Right cardiac atrium (tissue), 5 donors: ENCODE measurements around the gene SLIT1. TPM values are rescaled to one million over a fixed set of nuclear protein-coding genes. Genes with fewer than 3 reads are reported as not detected.

ENCODE experiments used
- ATAC-seq, 2 donors: fragments of 200-7000 bp; cut with Tn5 transposase; one replicate each; pipeline versions ENCODE4 v1.8.0 to v1.9.1; 2020; ENCODE audit warnings: moderate library complexity in 2 of 2, mild to moderate bottlenecking in 1 of 2
- DNase-seq, 3 donors: peaks; one replicate each; pipeline ENCODE4 v3.0.0-alpha.2; 2020
- H3K27ac ChIP-seq: one replicate; pipeline ENCODE4 v1.5.1; 2013; ENCODE audit warnings: mild to moderate bottlenecking, low read length, control low read depth, moderate library complexity
- H3K27me3 ChIP-seq: one replicate; pipeline ENCODE4 v1.6.1; 2013; ENCODE audit not compliant: control insufficient read depth, insufficient read depth
- H3K4me1 ChIP-seq: one replicate; pipeline ENCODE4 v1.6.1; 2013; ENCODE audit warnings: low read length; ENCODE audit not compliant: control insufficient read depth, insufficient read depth
- H3K4me3 ChIP-seq: one replicate; pipeline ENCODE4 v1.5.1; 2013; ENCODE audit warnings: low read length, control low read depth
- H3K9me3 ChIP-seq: one replicate; pipeline ENCODE4 v1.6.1; 2013; ENCODE audit warnings: low read length; ENCODE audit not compliant: control insufficient read depth
- WGBS: extraction: QIAGEN DNeasy Blood & Tissue Kit; methylation state at CpG from one replicate; pipeline ENCODE4 v1.1.7; 2013; 5-methylcytosine and 5-hydroxymethylcytosine counted together
- intact Hi-C, 4 donors: fragments of 100-400 bp; cut with DNase I; formaldehyde crosslinking; loops; one replicate each; pipeline versions ENCODE4 v1.11.0 to v1.14.0; 2022 to 2023
- polyA plus RNA-seq: library from polyadenylated mRNA; stranded (reverse); fragments of 200-250 nt; gene quantifications from one replicate; pipeline ENCODE4 v1.2.3, GENCODE V29; 2013
- total RNA-seq, 4 donors: library from RNA; stranded (reverse); fragmentation: NEBNext Ultra II Directional; extraction: Animal tissue kit (Norgen Biotek cat#: 25700); gene quantifications; one replicate each; pipeline ENCODE4 v1.2.1, GENCODE V29; 2021
- donor health status: healthy with polysubstance abuse.
- donor health status: DM: no; HTN: yes; CAD: no.
- donor health status: DM: no; HTN: no; CAD: no.
- donor health status: DM: no; HTN: yes; CAD: no; lungs with severe emphysema.
- donor health status: DM: yes; HTN: yes; CAD: no.

The SLIT1 gene
- total and polyA plus RNA-seq, 5 donors: 0.11 to 0.29 (median 0.17) TPM

DNA sequence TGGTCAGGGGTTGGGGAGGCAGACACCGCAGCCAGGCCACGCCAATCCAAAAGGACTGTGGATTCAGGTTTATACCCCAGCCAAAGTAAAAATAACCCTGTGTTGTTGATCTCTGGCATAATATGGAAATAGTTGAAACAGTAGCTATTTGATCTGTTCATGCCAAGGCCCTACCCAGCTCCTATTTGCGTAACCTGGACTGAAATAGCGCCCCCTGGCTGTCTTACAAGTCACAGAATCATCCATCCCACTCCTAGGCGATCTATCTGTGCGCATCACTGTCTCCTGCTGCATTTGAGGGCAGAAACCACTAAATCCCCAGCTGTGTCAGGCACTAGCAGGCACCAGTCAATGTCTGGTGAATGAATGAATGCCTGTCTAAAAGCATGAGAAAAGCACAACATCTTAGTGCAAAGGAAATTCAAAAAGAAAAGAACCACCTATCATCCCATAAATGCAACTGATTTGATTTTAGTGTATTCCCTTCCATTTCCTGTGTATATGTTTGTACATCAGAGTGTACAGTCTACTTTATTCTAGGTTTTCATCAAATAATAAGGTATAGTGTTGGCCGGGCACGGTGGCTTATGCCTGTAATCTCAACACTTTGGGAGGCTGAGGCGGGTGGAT is 160.0 kb downstream of the SLIT1 start:
- Histone ChIP-seq H3K27me3 (no peaks in the 10 kb centered on the region), H3K9me3 (no peaks in the 10 kb centered on the region), H3K4me3 (no peak overlapping the region), H3K27ac (no peak overlapping the region), H3K4me1 (no peaks in the 10 kb centered on the region)
- ATAC-seq (peak; percentile 61 to 64), DNase-seq (peak in 2 of 3 donors; percentile 38 to 60)
- WGBS: 71% methylated on average over 9 of the region's 9 CpGs
- intact Hi-C loops: no loop called here

DNA sequence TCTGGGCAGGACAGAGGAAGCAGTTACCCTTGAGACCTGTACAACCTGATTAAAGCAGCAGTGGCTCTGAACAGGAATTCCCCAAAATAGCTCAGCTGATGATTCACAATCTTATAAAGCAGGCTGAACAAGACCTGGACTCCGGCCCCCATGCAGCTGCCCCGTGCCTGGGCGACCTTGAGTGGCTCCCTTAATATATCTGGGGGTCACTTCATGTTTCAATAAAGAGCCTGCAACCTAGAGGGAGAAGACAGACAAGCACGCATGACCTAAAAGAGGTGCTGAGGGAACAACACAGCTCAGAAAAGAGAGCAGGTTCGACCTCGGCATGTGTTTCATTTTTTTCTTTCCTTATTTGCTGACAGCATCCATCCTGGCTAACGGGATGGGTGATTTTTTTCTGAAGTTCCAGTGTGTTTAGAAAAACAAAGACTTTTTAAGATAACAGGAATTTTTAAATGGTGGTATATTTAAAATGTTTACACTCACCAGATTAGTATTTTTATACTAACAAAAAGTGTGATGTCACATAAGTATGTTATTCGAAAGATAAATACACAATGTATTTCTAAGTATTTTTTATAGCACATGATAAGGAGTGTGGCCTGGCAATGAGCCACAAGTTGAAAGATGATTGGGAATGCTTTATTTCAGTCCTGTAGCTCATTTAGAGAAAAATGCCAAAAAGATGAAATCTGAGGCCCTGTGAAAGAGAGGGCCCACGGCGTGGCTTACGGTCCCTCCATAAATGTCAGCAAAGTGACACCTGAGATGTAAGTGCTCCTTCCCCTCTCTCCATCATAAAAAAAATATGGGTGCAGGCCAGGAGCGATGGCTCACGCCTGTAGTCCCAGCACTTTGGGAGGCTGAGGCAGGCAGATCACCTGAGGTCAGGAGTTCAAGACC is 161.3 kb downstream of the SLIT1 start:
- 38% methylated on average over 13 of the region's 13 CpGs for WGBS
- DNase-seq (peak in 1 of 3 donors; percentile 51), ATAC-seq (peak in 1 of 2 donors; percentile 55)
- Histone ChIP-seq H3K4me1 (no peaks in the 10 kb centered on the region), H3K9me3 (no peaks in the 10 kb centered on the region), H3K4me3 (no peak overlapping the region), H3K27me3 (no peaks in the 10 kb centered on the region), H3K27ac (peak overlapping the region; percentile 50)
- intact Hi-C loops: no loop called here

GRCh38 chr10:97023401-97024167 is 162.2 kb downstream of the SLIT1 start:
- Histone ChIP-seq H3K27me3 (no peaks in the 10 kb centered on the region), H3K9me3 (no peaks in the 10 kb centered on the region), H3K27ac (peak overlapping the region; percentile 50), H3K4me3 (no peak overlapping the region), H3K4me1 (no peaks in the 10 kb centered on the region)
- WGBS: 64% methylated on average over 14 of the region's 14 CpGs
- DNase-seq: no peak
- no peak for ATAC-seq
- intact Hi-C loops: no loop called here

DNA sequence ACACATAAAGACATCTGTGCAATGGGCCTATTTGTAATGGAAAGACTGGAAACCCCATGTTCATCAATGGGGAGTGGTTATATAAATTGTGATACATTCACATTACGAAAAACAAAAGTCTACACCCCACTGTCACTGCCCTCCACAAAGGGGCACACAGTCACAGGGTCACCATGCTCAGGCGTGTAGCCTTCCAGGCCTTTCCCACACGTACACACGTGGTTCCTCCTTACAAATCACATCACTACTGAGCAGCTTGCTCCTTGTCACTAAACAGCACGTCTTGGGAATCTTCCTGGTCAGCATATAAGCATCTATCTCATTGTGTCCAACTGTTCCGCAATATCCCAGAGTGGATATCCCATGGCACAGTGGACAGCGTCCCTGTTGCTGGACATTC is 163.1 kb downstream of the SLIT1 start:
- DNase-seq (no peak), ATAC-seq (no peak)
- no peak overlapping the region for H3K4me3 ChIP-seq
- no peaks in the 10 kb centered on the region for H3K27me3 ChIP-seq
- no peak overlapping the region for H3K27ac ChIP-seq
- H3K4me1 ChIP-seq: no peaks in the 10 kb centered on the region
- no peaks in the 10 kb centered on the region for H3K9me3 ChIP-seq
- 94% methylated on average over 7 of the region's 7 CpGs for WGBS
- intact Hi-C loops: no loop called here

GRCh38 chr10:97020452-97021400 is 165.0 kb downstream of the SLIT1 start:
- peak; percentile 62 to 82 for ATAC-seq
- 48% methylated on average over 25 of the region's 25 CpGs for WGBS
- H3K4me1 ChIP-seq: no peaks in the 10 kb centered on the region
- intact Hi-C loops: no loop called here
- peak overlapping the region; percentile 74 for H3K27ac ChIP-seq
- no peaks in the 10 kb centered on the region for H3K27me3 ChIP-seq
- H3K9me3 ChIP-seq: no peaks in the 10 kb centered on the region
- peak in 2 of 3 donors; percentile 35 to 75 for DNase-seq
- no peak overlapping the region for H3K4me3 ChIP-seq

- no peaks in the 10 kb centered on the region for H3K27me3 ChIP-seq
- ATAC-seq (no peak), DNase-seq (no peak)
- intact Hi-C loops: no loop called here
- H3K27ac ChIP-seq: no peak overlapping the region
- WGBS: 90% methylated on average over 12 of the region's 12 CpGs
- no peaks in the 10 kb centered on the region for H3K9me3 ChIP-seq
- H3K4me1 ChIP-seq: no peaks in the 10 kb centered on the region
- H3K4me3 ChIP-seq: no peak overlapping the region
Measured at GRCh38 chr10:97019213-97019844, 166.4 kb downstream of the SLIT1 start.

DNA sequence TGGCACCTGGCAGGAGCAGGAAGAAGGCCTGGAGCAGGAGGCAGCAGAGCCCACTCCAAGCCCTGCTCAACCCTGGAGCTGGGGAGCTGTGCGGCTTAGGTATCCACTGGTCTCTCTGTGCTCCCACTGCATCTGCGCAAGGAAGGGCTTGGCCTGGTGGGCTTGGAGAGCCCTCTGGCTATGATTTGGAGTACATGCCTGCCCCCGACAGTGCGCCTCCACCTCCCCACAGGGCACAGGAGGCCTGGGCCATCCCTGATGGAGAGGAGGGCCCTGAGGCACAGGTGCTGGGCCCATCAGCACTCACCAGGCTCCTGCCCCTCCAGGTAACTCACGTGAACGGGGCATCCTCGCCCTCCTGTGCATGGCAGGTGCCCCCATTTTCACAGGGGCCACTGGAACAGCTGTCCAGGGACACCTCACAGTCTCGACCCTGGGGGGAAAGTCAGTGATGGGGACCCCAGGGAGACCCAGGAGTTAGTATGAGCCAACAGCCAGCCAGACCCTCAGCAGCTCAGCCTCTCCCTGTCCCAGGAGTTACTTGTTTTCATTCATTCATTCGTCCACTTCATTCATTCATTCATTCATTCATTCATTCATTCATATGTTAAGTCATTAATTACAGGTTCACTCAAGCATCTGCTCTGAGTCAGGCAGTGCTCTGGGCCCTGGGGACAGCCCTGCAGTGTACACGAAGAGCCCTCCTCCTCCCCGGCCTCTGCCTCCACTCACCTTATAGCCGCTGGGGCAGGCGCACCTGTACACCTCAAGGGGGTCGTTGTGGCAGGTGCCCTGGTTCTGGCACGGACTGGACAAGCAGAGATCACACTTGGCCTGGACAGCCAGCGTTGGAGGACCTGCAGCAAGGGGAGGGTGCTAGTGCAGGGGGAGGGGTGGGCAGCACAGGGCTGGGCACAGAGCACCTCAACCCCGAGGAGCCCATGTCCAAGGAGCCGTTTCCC is 167.2 kb downstream of the SLIT1 start:
- no peak for ATAC-seq
- Histone ChIP-seq H3K27ac (no peak overlapping the region), H3K27me3 (no peaks in the 10 kb centered on the region), H3K4me1 (no peaks in the 10 kb centered on the region), H3K4me3 (no peak overlapping the region), H3K9me3 (no peaks in the 10 kb centered on the region)
- intact Hi-C loops: no loop called here
- WGBS: 87% methylated on average over 18 of the region's 18 CpGs
- peak in 1 of 3 donors; percentile 38 for DNase-seq

- DNase-seq: no peak
- H3K4me1 ChIP-seq: no peaks in the 10 kb centered on the region
- H3K9me3 ChIP-seq: no peaks in the 10 kb centered on the region
- no peak overlapping the region for H3K27ac ChIP-seq
- no peak overlapping the region for H3K4me3 ChIP-seq
- no peak for ATAC-seq
- 85% methylated on average over 5 of the region's 5 CpGs for WGBS
- intact Hi-C loops: no loop called here
- no peaks in the 10 kb centered on the region for H3K27me3 ChIP-seq
Measured at GRCh38 chr10:97017474-97017903, 168.3 kb downstream of the SLIT1 start.

DNA sequence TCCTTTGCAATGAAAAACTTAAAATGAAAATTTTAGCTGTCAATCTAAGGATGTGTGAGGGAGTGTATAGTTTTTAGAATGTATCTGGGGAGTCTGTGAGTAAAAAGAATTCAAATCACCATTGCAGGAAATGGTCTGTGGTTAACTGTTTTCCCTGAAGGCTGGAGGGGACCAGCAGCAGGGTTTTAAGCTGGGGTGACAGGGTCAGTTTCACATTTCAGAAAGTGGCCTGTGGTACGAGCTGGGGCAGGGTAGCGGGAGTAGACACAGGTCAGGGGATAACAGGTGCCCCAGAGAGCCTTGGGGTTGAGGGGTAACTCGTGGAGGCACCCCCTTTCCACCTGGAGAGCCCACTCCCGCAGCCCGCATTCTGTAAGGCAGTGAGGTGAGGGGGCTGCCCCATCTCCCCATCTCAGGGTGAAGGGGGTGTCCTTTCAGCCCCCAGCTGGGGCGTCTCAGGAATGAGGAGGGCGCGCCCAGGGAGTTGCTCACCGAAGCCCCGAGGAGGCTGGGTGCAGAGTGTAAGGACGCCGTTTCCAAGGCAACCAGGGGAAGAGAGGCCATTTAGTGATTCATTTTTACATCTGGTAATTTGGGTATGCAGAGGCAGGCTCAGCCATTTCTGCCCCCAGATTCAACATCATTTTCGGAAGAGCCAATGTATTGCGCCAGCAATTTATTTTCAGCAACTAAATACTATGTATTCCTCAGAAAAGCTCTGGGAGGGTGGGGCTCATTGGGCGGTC is 168.9 kb downstream of the SLIT1 start:
- no peaks in the 10 kb centered on the region for H3K27me3 ChIP-seq
- intact Hi-C loops: no loop called here
- ATAC-seq (no peak), DNase-seq (peak in 1 of 3 donors; percentile 24)
- WGBS: 79% methylated on average over 15 of the region's 15 CpGs
- H3K4me3 ChIP-seq: no peak overlapping the region
- H3K27ac ChIP-seq: no peak overlapping the region
- no peaks in the 10 kb centered on the region for H3K9me3 ChIP-seq
- no peaks in the 10 kb centered on the region for H3K4me1 ChIP-seq
